Right renal cortex interstitium (tissue), 3 donors: ENCODE results near the gene HOOK2. TPM values are rescaled to one million over a fixed set of nuclear protein-coding genes. Genes with fewer than 3 reads are reported as not detected.

Experiments used
- DNase-seq, 3 donors: peaks; one replicate each; pipeline ENCODE4 v3.0.0-alpha.2; 2013; ENCODE audit warnings: low read depth in 3 of 3, low spot score in 2 of 3
- polyA plus RNA-seq, 3 donors: library from polyadenylated mRNA; unstranded; fragments of 120-200 nt; gene quantifications; one replicate each; pipeline ENCODE4 v1.2.1, GENCODE V29; 2013; ENCODE audit not compliant: insufficient read length in 3 of 3

The HOOK2 gene
- polyA plus RNA-seq, 3 donors = 34.5 to 47.7 (median 42.4) TPM

DNA sequence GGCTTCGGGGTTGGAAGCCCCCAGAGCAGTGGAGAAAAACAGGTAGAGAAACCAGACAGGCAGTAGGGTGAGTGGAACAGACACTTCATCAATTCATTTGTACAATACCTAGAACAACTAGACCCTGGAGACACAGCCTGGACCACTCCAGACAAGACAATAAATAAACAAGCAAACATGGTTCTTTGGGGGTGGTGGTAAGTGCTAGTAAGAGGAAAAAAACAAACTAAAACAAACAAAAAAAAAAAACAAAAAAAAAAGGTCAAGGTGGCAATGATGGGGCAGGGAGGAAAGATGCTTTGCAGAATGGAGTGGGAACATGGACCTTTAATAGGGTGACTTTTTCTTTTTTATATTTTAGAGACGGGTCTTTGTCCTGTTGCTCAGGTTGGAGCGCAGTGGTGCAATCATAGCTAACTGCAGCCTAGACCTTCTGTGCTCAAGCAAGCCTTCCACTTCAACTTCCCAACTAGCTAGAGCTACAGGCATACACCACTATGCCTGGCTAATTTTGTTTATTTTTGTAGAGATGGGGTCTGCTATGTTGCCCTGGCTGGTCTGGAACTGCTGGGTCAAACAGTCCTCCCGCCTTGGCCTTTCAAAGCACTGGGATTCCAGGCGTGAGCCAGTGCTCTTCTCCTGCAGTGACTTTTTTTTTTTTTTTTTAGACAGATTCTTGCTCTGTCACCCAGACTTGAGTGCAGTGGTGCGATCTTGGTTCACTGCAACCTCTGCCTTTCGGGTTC, 19.0 kb upstream of the HOOK2 start:
- DNase-seq = no peak

- DNase-seq = peak in 1 of 3 donors; percentile 88
Observed at GRCh38 chr19:12793290-12794195, 18.2 kb upstream of the HOOK2 start.

DNA sequence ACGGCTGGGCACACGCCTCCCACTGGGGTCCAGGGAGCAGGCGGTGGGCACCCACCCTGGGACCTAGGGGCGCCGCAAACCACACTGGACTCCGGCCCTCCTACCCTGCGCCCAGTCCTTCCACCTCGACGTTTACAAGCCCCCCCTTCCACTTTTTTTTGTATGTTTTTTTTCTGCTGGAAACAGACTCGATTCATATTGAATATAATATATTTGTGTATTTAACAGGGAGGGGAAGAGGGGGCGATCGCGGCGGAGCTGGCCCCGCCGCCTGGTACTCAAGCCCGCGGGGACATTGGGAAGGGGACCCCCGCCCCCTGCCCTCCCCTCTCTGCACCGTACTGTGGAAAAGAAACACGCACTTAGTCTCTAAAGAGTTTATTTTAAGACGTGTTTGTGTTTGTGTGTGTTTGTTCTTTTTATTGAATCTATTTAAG, 17.5 kb upstream of the HOOK2 start:
- no peak for DNase-seq

DNA sequence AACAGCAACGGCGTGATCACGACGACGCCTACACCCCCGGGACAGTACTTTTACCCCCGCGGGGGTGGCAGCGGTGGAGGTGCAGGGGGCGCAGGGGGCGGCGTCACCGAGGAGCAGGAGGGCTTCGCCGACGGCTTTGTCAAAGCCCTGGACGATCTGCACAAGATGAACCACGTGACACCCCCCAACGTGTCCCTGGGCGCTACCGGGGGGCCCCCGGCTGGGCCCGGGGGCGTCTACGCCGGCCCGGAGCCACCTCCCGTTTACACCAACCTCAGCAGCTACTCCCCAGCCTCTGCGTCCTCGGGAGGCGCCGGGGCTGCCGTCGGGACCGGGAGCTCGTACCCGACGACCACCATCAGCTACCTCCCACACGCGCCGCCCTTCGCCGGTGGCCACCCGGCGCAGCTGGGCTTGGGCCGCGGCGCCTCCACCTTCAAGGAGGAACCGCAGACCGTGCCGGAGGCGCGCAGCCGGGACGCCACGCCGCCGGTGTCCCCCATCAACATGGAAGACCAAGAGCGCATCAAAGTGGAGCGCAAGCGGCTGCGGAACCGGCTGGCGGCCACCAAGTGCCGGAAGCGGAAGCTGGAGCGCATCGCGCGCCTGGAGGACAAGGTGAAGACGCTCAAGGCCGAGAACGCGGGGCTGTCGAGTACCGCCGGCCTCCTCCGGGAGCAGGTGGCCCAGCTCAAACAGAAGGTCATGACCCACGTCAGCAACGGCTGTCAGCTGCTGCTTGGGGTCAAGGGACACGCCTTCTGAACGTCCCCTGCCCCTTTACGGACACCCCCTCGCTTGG, 16.9 kb upstream of the HOOK2 start:
- DNase-seq = no peak

GRCh38 chr19:12791345-12792050, 16.1 kb upstream of the HOOK2 start, which contains the start of gene JUNB:
JUNB (plus strand) TSS chr19:12791486; CDS start chr19:12791772, 286 bp downstream.
- peak in 1 of 3 donors; percentile 85 for DNase-seq

GRCh38 chr19:12790628-12791344, 15.4 kb upstream of the HOOK2 start:
- no peak for DNase-seq

- DNase-seq = peak in 1 of 3 donors; percentile 84
Observed at GRCh38 chr19:12789904-12790619, 14.7 kb upstream of the HOOK2 start.

DNA sequence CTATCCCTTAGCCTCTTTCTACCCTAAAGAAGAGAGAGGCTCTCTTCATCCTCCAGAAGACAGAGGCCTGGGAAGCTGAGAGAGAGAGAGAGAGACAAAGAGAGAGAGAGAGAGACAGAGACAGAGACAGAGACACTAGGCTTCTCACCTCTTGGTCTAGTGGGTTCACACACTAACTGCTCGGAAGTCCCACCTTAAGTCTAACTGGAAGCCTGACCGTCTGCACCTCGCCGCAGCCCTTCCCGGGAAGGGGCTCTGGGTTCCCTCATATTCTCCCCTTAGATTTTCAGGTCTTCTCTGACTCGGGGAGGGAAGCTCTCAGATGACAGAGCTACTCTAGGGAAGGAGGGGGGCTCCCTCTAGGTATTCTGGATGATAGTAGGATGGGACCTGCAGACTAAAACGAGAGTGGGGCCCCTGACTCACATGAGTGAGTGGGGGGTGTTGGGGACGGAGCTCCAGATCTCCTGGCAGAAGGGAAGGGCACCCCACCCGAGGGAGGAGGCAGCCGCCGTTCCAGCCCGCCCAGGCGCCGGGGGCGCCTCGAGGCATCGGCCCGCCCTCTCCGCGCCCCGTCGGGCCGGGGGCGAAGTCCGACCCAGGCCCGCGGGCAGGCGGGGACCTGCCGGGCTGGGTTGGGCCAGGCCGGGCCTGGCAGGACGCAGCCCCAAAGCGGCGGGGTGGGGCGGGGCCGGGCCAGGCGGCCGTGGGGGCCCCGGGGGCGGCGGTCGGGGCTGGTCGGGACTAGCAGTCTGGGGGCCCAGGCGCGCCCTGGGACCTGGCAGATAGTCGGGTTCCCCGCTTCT, 13.9 kb upstream of the HOOK2 start:
- DNase-seq = no peak

GRCh38 chr19:12788682-12789097, 13.3 kb upstream of the HOOK2 start:
- no peak for DNase-seq

DNA sequence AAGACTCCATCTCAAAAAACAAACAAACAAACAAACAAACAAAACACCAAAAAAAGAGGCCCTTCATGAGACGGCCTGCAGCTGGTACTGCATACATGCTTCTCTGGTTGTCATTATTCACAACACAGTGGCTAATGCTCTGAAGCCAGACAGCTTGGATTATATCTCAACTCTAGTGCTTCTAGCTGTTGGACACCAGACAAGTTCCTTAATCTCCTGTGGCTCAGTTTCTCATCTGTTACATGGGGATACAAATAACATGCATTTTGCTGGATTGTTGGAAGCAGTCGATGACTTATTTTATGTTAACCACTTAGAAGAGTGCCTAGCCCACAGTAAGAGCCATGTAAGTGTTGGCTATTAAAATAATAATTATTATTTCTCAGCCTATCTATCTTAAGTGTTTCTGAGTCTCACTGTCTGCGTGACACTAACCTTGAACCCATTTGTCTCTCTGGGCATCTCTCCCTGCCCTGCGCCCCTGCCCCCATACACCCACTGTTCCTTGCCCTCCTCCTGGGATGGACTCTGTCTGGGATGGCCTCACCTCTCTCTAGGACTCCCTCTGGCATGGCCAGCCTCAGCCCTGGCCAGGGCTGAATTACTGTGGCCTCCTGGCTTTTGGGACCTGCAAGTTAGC, 12.8 kb upstream of the HOOK2 start:
- no peak for DNase-seq

DNA sequence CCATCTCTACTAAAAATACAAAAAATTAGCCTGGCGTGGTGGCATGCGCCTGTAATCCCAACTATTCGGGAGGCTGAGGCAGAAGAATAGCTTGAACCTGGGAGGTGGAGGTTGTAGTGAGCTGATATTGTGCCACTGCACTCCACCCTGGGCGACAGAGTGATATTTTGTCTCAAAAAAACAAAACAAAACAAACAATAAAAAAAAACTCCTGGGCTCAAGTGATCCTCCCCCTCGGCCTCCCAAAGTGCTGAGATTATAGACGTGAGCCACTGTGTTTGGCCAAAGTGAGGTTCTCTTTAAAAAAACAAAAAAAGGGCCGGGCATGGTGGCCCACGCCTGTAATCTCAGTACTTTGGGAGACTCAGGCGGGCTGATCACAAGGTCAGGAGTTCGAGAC, 12.1 kb upstream of the HOOK2 start:
- DNase-seq = no peak

DNA sequence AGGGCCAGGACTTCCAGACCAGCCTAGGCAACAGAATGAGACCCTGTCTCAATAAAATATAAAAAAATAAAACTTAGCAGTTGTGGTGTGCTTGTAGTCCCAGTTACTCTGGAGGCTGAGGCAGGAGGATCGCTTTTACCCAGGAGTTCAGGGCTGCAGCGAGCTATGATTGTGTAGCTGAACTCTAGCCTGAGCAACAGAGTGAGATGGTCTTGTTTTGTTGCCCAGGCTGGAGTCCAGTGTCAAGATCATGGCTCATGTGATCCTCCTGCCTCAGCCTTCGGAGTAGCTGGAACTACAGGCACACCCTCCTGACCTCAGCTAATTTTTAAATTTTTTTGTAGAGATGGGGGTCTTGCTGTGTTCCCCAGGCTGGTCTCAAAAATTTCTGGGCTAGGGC, 11.6 kb upstream of the HOOK2 start:
- no peak for DNase-seq

GRCh38 chr19:12786141-12786870, 11.0 kb upstream of the HOOK2 start:
- DNase-seq = no peak

GRCh38 chr19:12785431-12786031, 10.2 kb upstream of the HOOK2 start:
- DNase-seq = no peak

DNA sequence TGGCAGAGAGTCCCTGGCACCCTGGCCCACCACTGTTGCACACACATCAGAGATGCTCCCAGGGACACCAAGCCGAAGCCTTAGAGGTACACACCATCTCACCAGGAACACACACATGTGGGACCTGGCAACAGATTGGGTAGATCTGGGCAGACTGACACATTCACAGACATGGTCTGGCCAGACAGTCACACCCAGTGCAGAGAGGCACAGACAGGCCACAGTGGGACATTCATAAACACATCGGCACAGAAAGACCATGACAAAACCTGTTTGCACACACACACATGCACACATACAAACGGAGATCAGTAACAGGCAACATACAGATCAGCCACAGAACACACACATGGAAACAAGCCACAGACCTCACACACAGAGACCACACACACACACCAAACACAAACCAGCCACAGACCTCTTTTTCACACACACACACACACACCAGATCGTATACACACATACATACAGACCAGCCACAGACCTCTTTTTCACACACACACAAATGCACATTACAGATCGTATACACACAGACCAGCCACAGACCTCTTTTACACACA, 9.6 kb upstream of the HOOK2 start:
- no peak for DNase-seq

GRCh38 chr19:12784394-12784870, 9.1 kb upstream of the HOOK2 start:
- DNase-seq = no peak
